Measurements from ENCODE around the gene PLEK2. TPM values are rescaled to one million over a fixed set of nuclear protein-coding genes. Genes with fewer than 3 reads are reported as not detected.

The PLEK2 gene
- total RNA-seq, 5 donors from 2014 or later (not counting 1 experiment from before 2014, with no cell fraction given) = 0.79 to 4.0 (median 3.5) TPM

- no peaks in the 10 kb centered on the region for H3K9me3 Mint-ChIP-seq
- ChIA-PET CTCF (interaction anchor here (0.6 to 2.9 kb wide), 5 partner anchors 146 to 279 kb away, joined by 3 to 13 read pairs (median 6); no protein-coding TSS in a partner anchor), POLR2A (interaction anchor here in 1 of 2 donors (0.6 kb wide), 1 partner anchor 19 kb away, joined by 3 read pairs; no protein-coding TSS in a partner anchor)
- no peak overlapping the region for H3K4me3 Mint-ChIP-seq
- H3K27ac Mint-ChIP-seq = no peak overlapping the region
- H3K27me3 ChIP-seq (replicated peaks in 1 of 2; ENCODE audit: control insufficient read depth in 2 of 2, extremely low read depth in 1 of 2, insufficient read depth in 2 of 2, low read length in 1 of 2) = peaks cover 0 to 41% of the 10 kb centered on the region in 2 experiments
- no peaks in the 10 kb centered on the region for H3K9me3 ChIP-seq
- no peaks in the 10 kb centered on the region for H3K36me3 ChIP-seq (ENCODE audit: control insufficient read depth in 2 of 2, extremely low read depth in 1 of 2, insufficient read depth in 1 of 2, low read length in 1 of 2)
- no peak overlapping the region for H3K27ac ChIP-seq (ENCODE audit: low read length)
- peaks cover 11 to 18% of the 10 kb centered on the region in 2 donors for H3K27me3 Mint-ChIP-seq
- no peak overlapping the region for H3K4me3 ChIP-seq (ENCODE audit: control insufficient read depth in 1 of 2, extremely low read depth in 1 of 2, low read length in 1 of 2)
- ATAC-seq (replicated peaks in 1 of 4) (no peak), DNase-seq (no peak)
- H3K4me1 ChIP-seq (ENCODE audit: control insufficient read depth in 1 of 2, extremely low read depth in 1 of 2, insufficient read depth in 2 of 2, low read length in 2 of 2) = peaks cover 0 to 8% of the 10 kb centered on the region in 2 experiments
- H3K4me1 Mint-ChIP-seq = peaks cover 0 to 1% (median 0%) of the 10 kb centered on the region in 3 donors
- 76% methylated on average over 4 of the region's 4 CpGs for WGBS (ENCODE audit: insufficient coverage)
- no peaks in the 10 kb centered on the region for H3K36me3 Mint-ChIP-seq
Measured at GRCh38 chr14:67425608-67426007, 13.6 kb upstream of the PLEK2 start.

GRCh38 chr14:67424539-67424938 is 12.6 kb upstream of the PLEK2 start:
- H3K36me3 Mint-ChIP-seq = no peaks in the 10 kb centered on the region

GRCh38 chr14:67423424-67423823 is 11.5 kb upstream of the PLEK2 start:
- H3K9me3 Mint-ChIP-seq = no peaks in the 10 kb centered on the region

More at GRCh38 chr14:67424539-67424938, 12.6 kb upstream of the PLEK2 start:
- H3K36me3 ChIP-seq (ENCODE audit: control insufficient read depth in 2 of 2, extremely low read depth in 1 of 2, insufficient read depth in 1 of 2, low read length in 1 of 2) = no peaks in the 10 kb centered on the region
- H3K9me3 Mint-ChIP-seq = no peaks in the 10 kb centered on the region
- no peak overlapping the region for H3K4me3 Mint-ChIP-seq
- peaks cover 0 to 8% of the 10 kb centered on the region in 2 experiments for H3K4me1 ChIP-seq (ENCODE audit: control insufficient read depth in 1 of 2, extremely low read depth in 1 of 2, insufficient read depth in 2 of 2, low read length in 2 of 2)
- no peak for DNase-seq
- H3K4me1 Mint-ChIP-seq = peaks cover 0 to 1% (median 0%) of the 10 kb centered on the region in 3 donors
- ChIA-PET CTCF (interaction anchor here (0.6 to 2.9 kb wide), 7 partner anchors 8 to 280 kb away, joined by 3 to 13 read pairs (median 4); no protein-coding TSS in a partner anchor), POLR2A (no interaction called here)
- peaks cover 11 to 18% of the 10 kb centered on the region in 2 donors for H3K27me3 Mint-ChIP-seq
- H3K27ac ChIP-seq (ENCODE audit: low read length) = no peak overlapping the region
- no CpG with 5 or more reads among the region's 3 CpGs for WGBS (ENCODE audit: insufficient coverage)
- no peaks in the 10 kb centered on the region for H3K9me3 ChIP-seq
- H3K4me3 ChIP-seq (ENCODE audit: control insufficient read depth in 1 of 2, extremely low read depth in 1 of 2, low read length in 1 of 2) = no peak overlapping the region
- H3K27ac Mint-ChIP-seq = no peak overlapping the region
- ATAC-seq (replicated peaks in 1 of 4) = no peak
- peaks cover 0 to 45% of the 10 kb centered on the region in 2 experiments for H3K27me3 ChIP-seq (replicated peaks in 1 of 2; ENCODE audit: control insufficient read depth in 2 of 2, extremely low read depth in 1 of 2, insufficient read depth in 2 of 2, low read length in 1 of 2)

DNA sequence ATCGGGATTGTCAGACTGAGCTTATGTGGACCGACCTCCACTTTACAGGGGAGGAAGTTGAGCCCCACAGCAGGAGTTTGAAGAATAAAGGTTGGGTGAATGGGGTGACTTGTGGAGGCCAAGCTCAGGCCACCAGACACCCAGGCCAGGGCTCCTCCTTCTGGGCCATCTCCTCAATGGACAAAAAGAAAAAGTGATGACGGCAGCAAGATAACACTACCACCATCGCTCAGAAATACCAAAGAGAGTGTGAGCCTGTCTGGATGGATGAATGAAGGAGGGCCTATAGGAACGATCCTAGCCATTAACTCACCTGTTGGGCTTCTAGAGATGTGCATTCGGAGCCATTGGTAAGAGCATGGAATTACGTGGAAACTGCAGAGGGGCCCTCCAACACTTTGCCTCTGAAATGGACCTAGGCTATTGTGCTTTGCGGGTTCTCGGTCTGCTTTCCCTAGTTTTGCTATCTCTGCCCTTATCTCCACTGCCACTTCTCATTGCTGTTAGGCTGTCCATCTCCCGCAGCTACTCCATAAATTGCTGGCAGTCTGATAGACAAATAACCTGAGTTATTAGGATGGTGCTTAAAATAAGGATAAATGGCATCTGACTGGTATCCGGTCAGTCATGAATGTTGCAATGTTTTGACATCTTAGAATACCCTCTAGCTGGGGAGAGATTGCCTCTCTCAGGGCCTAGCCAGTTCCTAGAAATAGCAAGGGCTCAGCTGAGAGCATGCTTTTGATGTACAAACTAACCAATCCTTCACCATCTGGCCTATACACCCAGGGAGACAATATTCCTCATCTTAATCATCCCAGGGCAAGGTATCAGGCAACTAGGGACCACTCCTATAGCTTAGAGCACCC is 9.6 kb upstream of the PLEK2 start:
- Mint-ChIP-seq H3K9me3 (no peaks in the 10 kb centered on the region), H3K27ac (no peak overlapping the region), H3K4me3 (no peak overlapping the region), H3K36me3 (no peaks in the 10 kb centered on the region), H3K27me3 (peaks cover 11 to 14% of the 10 kb centered on the region in 2 donors), H3K4me1 (peaks cover 0 to 1% (median 0%) of the 10 kb centered on the region in 3 donors)
- WGBS (ENCODE audit: insufficient coverage) = 95% methylated on average over 7 of the region's 11 CpGs
- H3K27me3 ChIP-seq (replicated peaks in 1 of 2; ENCODE audit: control insufficient read depth in 2 of 2, extremely low read depth in 1 of 2, insufficient read depth in 2 of 2, low read length in 1 of 2) = peaks cover 0 to 35% of the 10 kb centered on the region in 2 experiments
- ChIA-PET POLR2A (no interaction called here), CTCF (interaction anchor here (0.8 to 1.2 kb wide), 3 partner anchors 149 to 283 kb away, joined by 3 to 5 read pairs (median 3); no protein-coding TSS in a partner anchor)
- ATAC-seq (replicated peaks in 1 of 4) (no peak), DNase-seq (no peak)
- H3K27ac ChIP-seq (ENCODE audit: low read length) = no peak overlapping the region
- H3K36me3 ChIP-seq (ENCODE audit: control insufficient read depth in 2 of 2, extremely low read depth in 1 of 2, insufficient read depth in 1 of 2, low read length in 1 of 2) = no peaks in the 10 kb centered on the region
- H3K4me3 ChIP-seq (ENCODE audit: control insufficient read depth in 1 of 2, extremely low read depth in 1 of 2, low read length in 1 of 2) = no peak overlapping the region
- H3K4me1 ChIP-seq (ENCODE audit: control insufficient read depth in 1 of 2, extremely low read depth in 1 of 2, insufficient read depth in 2 of 2, low read length in 2 of 2) = no peaks in the 10 kb centered on the region
- no peaks in the 10 kb centered on the region for H3K9me3 ChIP-seq

More at GRCh38 chr14:67423424-67423823, 11.5 kb upstream of the PLEK2 start:
- ChIA-PET CTCF (interaction anchor here in 1 of 2 donors (2.9 kb wide), 1 partner anchor 148 kb away, joined by 13 read pairs; no protein-coding TSS in a partner anchor), POLR2A (no interaction called here)
- Histone ChIP-seq H3K27me3 (replicated peaks in 1 of 2; ENCODE audit: control insufficient read depth in 2 of 2, extremely low read depth in 1 of 2, insufficient read depth in 2 of 2, low read length in 1 of 2) (peaks cover 0 to 45% of the 10 kb centered on the region in 2 experiments), H3K9me3 (no peaks in the 10 kb centered on the region), H3K36me3 (ENCODE audit: control insufficient read depth in 2 of 2, extremely low read depth in 1 of 2, insufficient read depth in 1 of 2, low read length in 1 of 2) (no peaks in the 10 kb centered on the region), H3K4me1 (ENCODE audit: control insufficient read depth in 1 of 2, extremely low read depth in 1 of 2, insufficient read depth in 2 of 2, low read length in 2 of 2) (peaks cover 0 to 8% of the 10 kb centered on the region in 2 experiments), H3K27ac (ENCODE audit: low read length) (no peak overlapping the region), H3K4me3 (ENCODE audit: control insufficient read depth in 1 of 2, extremely low read depth in 1 of 2, low read length in 1 of 2) (no peak overlapping the region)
- Mint-ChIP-seq H3K4me3 (no peak overlapping the region), H3K4me1 (peaks cover 0 to 1% (median 0%) of the 10 kb centered on the region in 3 donors), H3K27ac (no peak overlapping the region), H3K27me3 (peaks cover 11 to 18% of the 10 kb centered on the region in 2 donors), H3K36me3 (no peaks in the 10 kb centered on the region)
- DNase-seq = no peak
- no CpG with 5 or more reads among the region's 2 CpGs for WGBS (ENCODE audit: insufficient coverage)
- peak in 1 of 4 experiments; percentile 18 for ATAC-seq (replicated peaks in 1 of 4)

GRCh38 chr14:67420102-67420739 is 8.3 kb upstream of the PLEK2 start:
- Histone ChIP-seq H3K27ac (ENCODE audit: low read length) (no peak overlapping the region), H3K4me1 (ENCODE audit: control insufficient read depth in 1 of 2, extremely low read depth in 1 of 2, insufficient read depth in 2 of 2, low read length in 2 of 2) (no peaks in the 10 kb centered on the region), H3K27me3 (replicated peaks in 1 of 2; ENCODE audit: control insufficient read depth in 2 of 2, extremely low read depth in 1 of 2, insufficient read depth in 2 of 2, low read length in 1 of 2) (peaks cover 0 to 22% of the 10 kb centered on the region in 2 experiments), H3K36me3 (ENCODE audit: control insufficient read depth in 2 of 2, extremely low read depth in 1 of 2, insufficient read depth in 1 of 2, low read length in 1 of 2) (no peaks in the 10 kb centered on the region), H3K9me3 (no peaks in the 10 kb centered on the region), H3K4me3 (ENCODE audit: control insufficient read depth in 1 of 2, extremely low read depth in 1 of 2, low read length in 1 of 2) (no peak overlapping the region)
- ChIA-PET CTCF (interaction anchor here (0.6 to 1.2 kb wide), 5 partner anchors 151 to 1964 kb away, joined by 3 to 5 read pairs (median 3); no protein-coding TSS in a partner anchor), POLR2A (no interaction called here)
- Mint-ChIP-seq H3K36me3 (no peaks in the 10 kb centered on the region), H3K4me3 (no peak overlapping the region), H3K4me1 (peaks cover 0 to 1% (median 0%) of the 10 kb centered on the region in 3 donors), H3K27ac (no peak overlapping the region), H3K27me3 (peaks cover 8 to 11% of the 10 kb centered on the region in 2 donors), H3K9me3 (no peaks in the 10 kb centered on the region)
- DNase-seq (peak in 20 of 35 experiments; percentile 8 to 42 (median 16)), ATAC-seq (replicated peaks in 1 of 4) (no peak)
- WGBS (ENCODE audit: insufficient coverage) = 100% methylated on average over 2 of the region's 12 CpGs

Data from T-cell (primary cell).